GM19455 (cell line): Measurements from ENCODE around the gene RET.
A peak's percentile ranks its signal among the peaks of the same experiment; 100 is the strongest.

Experiments
- ATAC-seq: cut with Tn5 transposase; IDR thresholded peaks from one replicate; pipeline ENCODE4 v1.9.1; 2021; ENCODE audit not compliant: unreplicated experiment

The RET gene

GRCh38 chr10:43106256-43107091 is 29.6 kb downstream of the RET start:
- ATAC-seq = no peak

- no peak for ATAC-seq
Observed at GRCh38 chr10:43108951-43109350, 32.1 kb downstream of the RET start.

- ATAC-seq = no peak
Observed at GRCh38 chr10:43109671-43110249, 32.9 kb downstream of the RET start.

- ATAC-seq = peak; percentile 61
Observed at GRCh38 chr10:43110338-43111071, 33.6 kb downstream of the RET start.

GRCh38 chr10:43111101-43111500 is 34.2 kb downstream of the RET start:
- no peak for ATAC-seq

GRCh38 chr10:43111921-43112607 is 35.2 kb downstream of the RET start:
- no peak for ATAC-seq

- ATAC-seq = no peak
Observed at GRCh38 chr10:43112608-43112961, 35.7 kb downstream of the RET start.

GRCh38 chr10:43113201-43114087 is 36.6 kb downstream of the RET start:
- ATAC-seq = no peak

GRCh38 chr10:43114088-43114742 is 37.3 kb downstream of the RET start:
- ATAC-seq = no peak

- no peak for ATAC-seq
Observed at GRCh38 chr10:43114743-43115611, 38.1 kb downstream of the RET start.

GRCh38 chr10:43115881-43116595 is 39.2 kb downstream of the RET start:
- ATAC-seq = no peak

GRCh38 chr10:43116596-43116995 is 39.7 kb downstream of the RET start:
- ATAC-seq = no peak

- no peak for ATAC-seq
Observed at GRCh38 chr10:43117031-43117776, 40.3 kb downstream of the RET start.

GRCh38 chr10:43117777-43118583 is 41.1 kb downstream of the RET start:
- ATAC-seq = no peak

- ATAC-seq = no peak
Observed at GRCh38 chr10:43118631-43119415, 42.0 kb downstream of the RET start.
